ENCODE measurements around the gene RLF. TPM values are rescaled to one million over a fixed set of nuclear protein-coding genes. Genes with fewer than 3 reads are reported as not detected.

RLF gene
- polyA plus RNA-seq, 1 experiment = 11.0 TPM

Small RNA genes within 50 kb of the gene (small RNA-seq; reads per million reads assigned to genes)
- gene RNU6-1237P (ENCODE audit: insufficient read length, low read depth) = not detected

Other genes with a start within 250 kb of the RLF start
- gene MFSD2A, start 206.2 kb upstream of the RLF start, polyA plus RNA-seq (2011; rRNA removed) = 1.6 and 2.6 TPM in 2 replicates
- gene CAP1, start 120.7 kb upstream of the RLF start, polyA plus RNA-seq (2011; rRNA removed) = 553 and 661 TPM in 2 replicates
- 44.2 and 45.1 TPM in 2 replicates for gene PPT1, start 64.1 kb upstream of the RLF start, polyA plus RNA-seq (2011; rRNA removed)
- not detected in 2 replicates for gene TMCO2, start 86.5 kb downstream of the RLF start, polyA plus RNA-seq (2011; rRNA removed)
- gene ZMPSTE24, start 96.8 kb downstream of the RLF start, polyA plus RNA-seq (2011; rRNA removed) = 40.1 and 55.8 TPM in 2 replicates
- 1.1 and 1.7 TPM in 2 replicates for gene COL9A2, start 155.9 kb downstream of the RLF start, polyA plus RNA-seq (2011; rRNA removed)
- 22.5 and 24.4 TPM in 2 replicates for gene SMAP2, start 212.3 kb downstream of the RLF start, polyA plus RNA-seq (2011; rRNA removed)

Data from AG04450 (cell line).